CD4-positive, alpha-beta T cell (primary cell): ENCODE measurements around the gene SULF2. TPM values are rescaled to one million over a fixed set of nuclear protein-coding genes. Genes with fewer than 3 reads are reported as not detected.

Source experiments
- ATAC-seq: fragments of 200-7000 bp; cut with Tn5 transposase; one replicate; pipeline ENCODE4 v1.10.0; 2022; ENCODE audit warnings: mild to moderate bottlenecking; ENCODE audit not compliant: poor library complexity
- CTCF ChIA-PET: fragments of 350-600 bp; sonication (Branson Sonifier 250); formaldehyde crosslinking; loops from one replicate; lab custom pipeline; 2021; ENCODE audit warnings: antibody characterized with exemption, inconsistent platforms; lab: Charles Lee
- POLR2A ChIA-PET: fragments of 350-600 bp; sonication (Branson Sonifier 250); formaldehyde crosslinking; loops from one replicate; lab custom pipeline; 2021; ENCODE audit warnings: antibody characterized with exemption, inconsistent platforms; lab: Charles Lee
- DNase-seq, 14 experiments: peaks; one replicate each; pipeline ENCODE4 v3.0.0-alpha.2; 2013 to 2020; ENCODE audit warnings: mixed read lengths in 2 of 14
- H3K27ac ChIP-seq, 2 donors: one replicate each; pipeline versions ENCODE4 v1.5.1 to v1.7.0; 2013; ENCODE audit warnings: low read length in 2 of 2, low read depth in 1 of 2, mild to moderate bottlenecking in 1 of 2
- H3K27me3 ChIP-seq, 2 experiments: 1 replicate in 1 of 2; 2 replicates in 1 of 2; pipeline versions ENCODE4 v1.6.1 to v1.7.0; 2013; ENCODE audit warnings: low read length in 2 of 2, control low read depth in 1 of 2, mild to moderate bottlenecking in 1 of 2, moderate library complexity in 1 of 2; ENCODE audit not compliant: insufficient read depth in 2 of 2, control insufficient read depth in 1 of 2
- H3K36me3 ChIP-seq: one replicate; pipeline ENCODE4 v1.6.1; 2013; ENCODE audit warnings: low read length, control low read depth; ENCODE audit not compliant: insufficient read depth
- H3K4me1 ChIP-seq: one replicate; pipeline ENCODE4 v1.6.1; 2013; ENCODE audit warnings: low read length, control low read depth; ENCODE audit not compliant: insufficient read depth
- H3K4me3 ChIP-seq: one replicate; pipeline ENCODE4 v1.5.1; 2013; ENCODE audit warnings: mild to moderate bottlenecking, low read length, moderate library complexity
- H3K9me3 ChIP-seq, 2 experiments: 1 replicate in 1 of 2; 2 replicates in 1 of 2; pipeline versions ENCODE4 v1.6.1 to v1.7.0; 2013; ENCODE audit warnings: low read length in 2 of 2, mild to moderate bottlenecking in 2 of 2, control low read depth in 1 of 2, moderate library complexity in 1 of 2; ENCODE audit not compliant: control insufficient read depth in 1 of 2, insufficient read depth in 1 of 2
- H3K27ac Mint-ChIP-seq: one replicate; pipeline ENCODE4 v1.8.0; 2020; ENCODE audit warnings: mixed read lengths
- H3K27me3 Mint-ChIP-seq: one replicate; pipeline ENCODE4 v1.8.0; 2021; ENCODE audit warnings: mixed read lengths
- H3K36me3 Mint-ChIP-seq: one replicate; pipeline ENCODE4 v1.8.0; 2021; ENCODE audit warnings: low read depth, mixed read lengths
- H3K4me1 Mint-ChIP-seq: one replicate; pipeline ENCODE4 v1.8.0; 2021; ENCODE audit warnings: low read depth, mixed read lengths
- H3K4me3 Mint-ChIP-seq: one replicate; pipeline ENCODE4 v1.8.0; 2020; ENCODE audit warnings: mild to moderate bottlenecking, mixed read lengths
- H3K9me3 Mint-ChIP-seq: one replicate; pipeline ENCODE4 v1.8.0; 2020; ENCODE audit warnings: mixed read lengths
- CTCF ChIP-seq: fragments of 200-600 bp; IDR thresholded peaks from one replicate; pipeline ENCODE4 v1.8.0; 2022; ENCODE audit warnings: antibody characterized with exemption, mild to moderate bottlenecking
- intact Hi-C, 2 experiments: fragments of 100-400 bp; cut with DNase I in 1 of 2; cut with micrococcal nuclease in 1 of 2; formaldehyde crosslinking; loops; one replicate each; pipeline versions ENCODE4 v1.15.1 to v1.9.0; 2023 to 2025; cut with DNase I, micrococcal nuclease
- total RNA-seq, 174 experiments: library from RNA in 2 of 174; stranded (reverse) in 2 of 174; gene quantifications; one replicate each; pipeline ENCODE4 v1.2.3 and lab custom pipeline; 2021 to 2026

SULF2 gene
- total RNA-seq, 2 experiments from 2014 or later = 1.5 to 2.8 TPM

GRCh38 chr20:47694021-47694818, 91.1 kb downstream of the SULF2 start:
- ChIA-PET POLR2A (no interaction called here), CTCF (no interaction called here)
- Mint-ChIP-seq H3K36me3 (no peaks in the 10 kb centered on the region), H3K27me3 (no peaks in the 10 kb centered on the region), H3K4me3 (no peak overlapping the region), H3K4me1 (peaks cover 6% of the 10 kb centered on the region), H3K27ac (no peak overlapping the region), H3K9me3 (peaks cover 3% of the 10 kb centered on the region)
- H3K36me3 ChIP-seq = no peaks in the 10 kb centered on the region
- H3K27ac ChIP-seq = no peak overlapping the region
- no peaks in the 10 kb centered on the region for H3K4me1 ChIP-seq
- no peak for TF ChIP-seq CTCF
- no peak for ATAC-seq
- no peak overlapping the region for H3K4me3 ChIP-seq
- H3K9me3 ChIP-seq = peaks cover 0 to 4% of the 10 kb centered on the region in 2 experiments
- intact Hi-C loops = no loop called here
- no peak for DNase-seq
- no peaks in the 10 kb centered on the region for H3K27me3 ChIP-seq

GRCh38 chr20:47691625-47692024, 93.7 kb downstream of the SULF2 start:
- ATAC-seq = no peak
- no peak overlapping the region for H3K4me3 Mint-ChIP-seq
- H3K36me3 Mint-ChIP-seq = no peaks in the 10 kb centered on the region
- Histone ChIP-seq H3K27ac (no peak overlapping the region), H3K9me3 (peaks cover 0 to 4% of the 10 kb centered on the region in 2 experiments), H3K36me3 (no peaks in the 10 kb centered on the region), H3K27me3 (no peaks in the 10 kb centered on the region), H3K4me3 (no peak overlapping the region), H3K4me1 (no peaks in the 10 kb centered on the region)
- no peak for DNase-seq
- H3K4me1 Mint-ChIP-seq = peaks cover 6% of the 10 kb centered on the region
- H3K27ac Mint-ChIP-seq = no peak overlapping the region
- intact Hi-C loops = no loop called here
- POLR2A ChIA-PET = no interaction called here
- no peak for TF ChIP-seq CTCF
- CTCF ChIA-PET = no interaction called here
- peaks cover 3% of the 10 kb centered on the region for H3K9me3 Mint-ChIP-seq
- no peaks in the 10 kb centered on the region for H3K27me3 Mint-ChIP-seq

- TF ChIP-seq CTCF = no peak
- Histone ChIP-seq H3K27me3 (no peaks in the 10 kb centered on the region), H3K27ac (no peak overlapping the region), H3K36me3 (no peaks in the 10 kb centered on the region), H3K4me3 (no peak overlapping the region), H3K9me3 (peaks cover 0 to 4% of the 10 kb centered on the region in 2 experiments), H3K4me1 (no peaks in the 10 kb centered on the region)
- ChIA-PET CTCF (no interaction called here), POLR2A (no interaction called here)
- Mint-ChIP-seq H3K27ac (no peak overlapping the region), H3K4me3 (no peak overlapping the region), H3K9me3 (peaks cover 3% of the 10 kb centered on the region), H3K27me3 (no peaks in the 10 kb centered on the region), H3K36me3 (no peaks in the 10 kb centered on the region), H3K4me1 (no peaks in the 10 kb centered on the region)
- intact Hi-C loops = no loop called here
- no peak for DNase-seq
- no peak for ATAC-seq
Observed at GRCh38 chr20:47689731-47690130, 95.5 kb downstream of the SULF2 start.
